Type B pancreatic cell (in vitro differentiated cells): ENCODE measurements around the gene TNRC6C. TPM values are rescaled to one million over a fixed set of nuclear protein-coding genes. Genes with fewer than 3 reads are reported as not detected.

ENCODE experiments used
- DNase-seq: peaks from one replicate; pipeline ENCODE4 v3.0.0; 2021; ENCODE audit warnings: mixed read lengths; ENCODE audit not compliant: unreplicated experiment; ENCODE audit errors: extremely low spot score
- H3K27ac Mint-ChIP-seq: 2 replicates; pipeline ENCODE4 v1.8.0; 2021; ENCODE audit warnings: mild to moderate bottlenecking, mixed read lengths
- H3K27me3 Mint-ChIP-seq: 2 replicates; pipeline ENCODE4 v1.8.0; 2021; ENCODE audit warnings: mixed read lengths
- H3K36me3 Mint-ChIP-seq: 2 replicates; pipeline ENCODE4 v1.8.0; 2021; ENCODE audit warnings: mixed read lengths
- H3K4me1 Mint-ChIP-seq: one replicate; pipeline ENCODE4 v1.8.0; 2021; ENCODE audit warnings: mixed read lengths; ENCODE audit not compliant: unreplicated experiment
- H3K4me3 Mint-ChIP-seq: 2 replicates; pipeline ENCODE4 v1.8.0; 2021; ENCODE audit warnings: mild to moderate bottlenecking, mixed read lengths
- H3K9me3 Mint-ChIP-seq: 2 replicates; pipeline ENCODE4 v1.8.0; 2021; ENCODE audit warnings: mixed read lengths
- total RNA-seq: library from RNA; stranded (reverse); gene quantifications from 2 replicates; pipeline ENCODE4 v1.2.1, GENCODE V29; 2021; ENCODE audit warnings: low replicate concordance
- TF ChIP-seq, protein P1 (sequence below): fragments of 200-600 bp; sonication (generic); conservative IDR thresholded peaks from 2 replicates; pipeline ENCODE4 v1.5.0; 2021; ENCODE audit warnings: antibody characterized with exemption, mild to moderate bottlenecking

Gene TNRC6C
- total RNA-seq, 1 donor from 2014 or later, result 36.7 TPM

- Mint-ChIP-seq H3K36me3 (peaks cover 7% of the 10 kb centered on the region), H3K4me1 (peaks cover 6% of the 10 kb centered on the region), H3K4me3 (no peak overlapping the region), H3K27me3 (no peaks in the 10 kb centered on the region), H3K9me3 (no peaks in the 10 kb centered on the region), H3K27ac (no peak overlapping the region)
- TF ChIP-seq, protein P1, sequence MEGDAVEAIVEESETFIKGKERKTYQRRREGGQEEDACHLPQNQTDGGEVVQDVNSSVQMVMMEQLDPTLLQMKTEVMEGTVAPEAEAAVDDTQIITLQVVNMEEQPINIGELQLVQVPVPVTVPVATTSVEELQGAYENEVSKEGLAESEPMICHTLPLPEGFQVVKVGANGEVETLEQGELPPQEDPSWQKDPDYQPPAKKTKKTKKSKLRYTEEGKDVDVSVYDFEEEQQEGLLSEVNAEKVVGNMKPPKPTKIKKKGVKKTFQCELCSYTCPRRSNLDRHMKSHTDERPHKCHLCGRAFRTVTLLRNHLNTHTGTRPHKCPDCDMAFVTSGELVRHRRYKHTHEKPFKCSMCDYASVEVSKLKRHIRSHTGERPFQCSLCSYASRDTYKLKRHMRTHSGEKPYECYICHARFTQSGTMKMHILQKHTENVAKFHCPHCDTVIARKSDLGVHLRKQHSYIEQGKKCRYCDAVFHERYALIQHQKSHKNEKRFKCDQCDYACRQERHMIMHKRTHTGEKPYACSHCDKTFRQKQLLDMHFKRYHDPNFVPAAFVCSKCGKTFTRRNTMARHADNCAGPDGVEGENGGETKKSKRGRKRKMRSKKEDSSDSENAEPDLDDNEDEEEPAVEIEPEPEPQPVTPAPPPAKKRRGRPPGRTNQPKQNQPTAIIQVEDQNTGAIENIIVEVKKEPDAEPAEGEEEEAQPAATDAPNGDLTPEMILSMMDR, result no peak
- no peak for DNase-seq
These were observed 150.9 kb downstream of the TNRC6C start for GRCh38 chr17:78109489-78109761.

- TF ChIP-seq, protein P1, result no peak
- Mint-ChIP-seq H3K36me3 (peaks cover 7% of the 10 kb centered on the region), H3K27me3 (no peaks in the 10 kb centered on the region), H3K4me3 (no peak overlapping the region), H3K4me1 (peaks cover 6% of the 10 kb centered on the region), H3K27ac (peak overlapping the region; percentile 72), H3K9me3 (no peaks in the 10 kb centered on the region)
- DNase-seq, result no peak
These were observed 152.0 kb downstream of the TNRC6C start for GRCh38 chr17:78110363-78111015.

DNA sequence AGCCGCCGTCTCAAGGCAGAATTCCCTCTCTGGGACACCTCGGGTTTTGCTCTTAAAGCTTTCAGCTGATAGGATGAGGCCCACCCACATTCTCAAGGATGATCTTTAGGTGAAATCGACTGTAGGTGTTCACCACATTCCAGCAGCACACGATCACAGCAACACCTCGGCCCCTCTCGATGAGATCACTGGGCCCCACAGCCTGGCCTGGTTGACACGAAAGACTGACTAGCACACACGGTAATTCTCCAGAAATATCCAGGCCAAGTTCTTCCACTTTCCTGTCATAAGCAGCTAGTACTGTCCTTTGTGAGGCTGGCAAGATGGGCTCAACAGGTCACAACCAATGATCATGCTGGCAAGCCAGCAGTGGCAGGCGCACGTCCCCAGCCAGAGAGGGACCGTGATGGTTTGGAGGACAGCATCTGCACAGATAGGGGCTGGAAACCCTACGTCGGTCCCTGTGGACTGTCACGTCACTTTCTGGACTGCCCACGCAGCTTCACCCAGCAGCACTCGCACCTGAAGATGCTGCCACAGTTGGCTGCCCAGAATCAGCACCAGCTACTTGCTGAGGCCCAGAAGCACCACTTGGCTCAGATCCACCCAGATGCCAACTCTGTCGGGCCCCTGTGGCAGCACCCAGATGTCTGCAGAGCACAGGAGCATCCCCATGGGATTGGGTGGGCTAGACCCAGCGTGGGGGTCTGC lies 152.7 kb downstream of the TNRC6C start:
- TF ChIP-seq, protein P1, result no peak
- Mint-ChIP-seq H3K4me3 (no peak overlapping the region), H3K36me3 (peaks cover 7% of the 10 kb centered on the region), H3K27ac (no peak overlapping the region), H3K27me3 (no peaks in the 10 kb centered on the region), H3K4me1 (peaks cover 6% of the 10 kb centered on the region), H3K9me3 (no peaks in the 10 kb centered on the region)
- DNase-seq, result no peak

GRCh38 chr17:78111727-78112517 lies 153.4 kb downstream of the TNRC6C start:
- DNase-seq, result peak; percentile 69
- Mint-ChIP-seq H3K27me3 (no peaks in the 10 kb centered on the region), H3K4me3 (no peak overlapping the region), H3K9me3 (no peaks in the 10 kb centered on the region), H3K4me1 (peaks cover 6% of the 10 kb centered on the region), H3K36me3 (peaks cover 5% of the 10 kb centered on the region), H3K27ac (peak overlapping the region; percentile 67)
- TF ChIP-seq, protein P1, result no peak

- DNase-seq, result peak; percentile 90
- no peaks in the 10 kb centered on the region for H3K9me3 Mint-ChIP-seq
- H3K4me1 Mint-ChIP-seq, result peaks cover 6% of the 10 kb centered on the region
- H3K4me3 Mint-ChIP-seq, result no peak overlapping the region
- peak overlapping the region; percentile 67 for H3K27ac Mint-ChIP-seq
- H3K36me3 Mint-ChIP-seq, result peaks cover 3% of the 10 kb centered on the region
- TF ChIP-seq, protein P1, result peak; percentile 99
- no peaks in the 10 kb centered on the region for H3K27me3 Mint-ChIP-seq
These were observed 154.3 kb downstream of the TNRC6C start for GRCh38 chr17:78112518-78113471.
